Activated CD8-positive, alpha-beta memory T cell treated with anti-CD3 and anti-CD28 coated beads, Interleukin-2, amount 10 ng/mL, durations not matched to agents 7 days and 5 days (primary cell): ENCODE results near the gene AFAP1L2. TPM values are rescaled to one million over a fixed set of nuclear protein-coding genes. Genes with fewer than 3 reads are reported as not detected.
A peak's percentile ranks its signal among the peaks of the same experiment; 100 is the strongest.

Source experiments
- ATAC-seq: fragments of 150-1000 bp; cut with Tn5 transposase; one replicate; pipeline ENCODE4 v1.10.0; 2021; ENCODE audit warnings: moderate library complexity
- CTCF ChIA-PET: fragments of 350-600 bp; sonication (Branson Sonifier 250); formaldehyde crosslinking; loops from one replicate; lab custom pipeline; 2021; ENCODE audit warnings: antibody characterized with exemption; lab: Charles Lee
- DNase-seq: peaks from one replicate; pipeline ENCODE4 v3.0.0-alpha.2; 2020
- H3K27ac Mint-ChIP-seq: one replicate; pipeline ENCODE4 v1.8.0; 2021; ENCODE audit warnings: mild to moderate bottlenecking, mixed read lengths
- H3K27me3 Mint-ChIP-seq: one replicate; pipeline ENCODE4 v1.8.0; 2021; ENCODE audit warnings: mixed read lengths
- H3K36me3 Mint-ChIP-seq: one replicate; pipeline ENCODE4 v1.8.0; 2021; ENCODE audit warnings: mild to moderate bottlenecking, mixed read lengths
- H3K4me1 Mint-ChIP-seq: one replicate; pipeline ENCODE4 v1.8.0; 2021; ENCODE audit warnings: mixed read lengths
- H3K4me3 Mint-ChIP-seq: one replicate; pipeline ENCODE4 v1.8.0; 2021; ENCODE audit warnings: mild to moderate bottlenecking, moderate library complexity, mixed read lengths
- H3K9me3 Mint-ChIP-seq: one replicate; pipeline ENCODE4 v1.8.0; 2022; ENCODE audit warnings: low read depth, mixed read lengths
- total RNA-seq, 2 experiments: library from RNA; stranded (reverse); gene quantifications; one replicate each; pipeline ENCODE4 v1.2.3, GENCODE V29; 2021

The AFAP1L2 gene
- total RNA-seq, 2 experiments from 2014 or later: 4.0 to 67.4 TPM

GRCh38 chr10:114255227-114255626, 149.1 kb downstream of the AFAP1L2 start:
- H3K4me1 Mint-ChIP-seq: no peaks in the 10 kb centered on the region
- H3K9me3 Mint-ChIP-seq: no peaks in the 10 kb centered on the region
- CTCF ChIA-PET: no interaction called here
- H3K4me3 Mint-ChIP-seq: no peak overlapping the region
- no peak for DNase-seq
- H3K27me3 Mint-ChIP-seq: peaks cover 3% of the 10 kb centered on the region
- H3K36me3 Mint-ChIP-seq: no peaks in the 10 kb centered on the region
- H3K27ac Mint-ChIP-seq: no peak overlapping the region
- no peak for ATAC-seq

DNA sequence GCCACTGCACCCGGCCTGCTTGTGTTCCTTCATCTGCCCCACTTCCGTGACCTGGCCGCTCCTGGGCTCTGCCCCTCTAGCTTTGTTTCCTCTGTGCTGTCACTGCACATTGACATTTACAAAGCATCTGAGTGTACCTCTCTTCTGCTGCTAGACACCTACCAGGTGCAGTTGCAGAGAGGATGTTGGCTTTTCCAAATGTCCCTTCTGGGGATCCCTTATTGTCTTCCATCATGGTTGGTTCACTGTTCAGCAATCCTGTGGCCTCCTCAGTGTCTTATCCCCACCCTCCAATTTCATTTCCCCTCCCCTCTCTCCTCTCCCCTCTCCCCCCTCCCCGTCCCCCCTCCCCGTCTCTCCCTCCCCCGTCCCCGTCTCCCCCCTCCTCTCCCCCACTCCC, 151.4 kb downstream of the AFAP1L2 start:
- H3K36me3 Mint-ChIP-seq: no peaks in the 10 kb centered on the region
- H3K4me1 Mint-ChIP-seq: no peaks in the 10 kb centered on the region
- peak; percentile 39 for ATAC-seq
- CTCF ChIA-PET: no interaction called here
- DNase-seq: no peak
- no peaks in the 10 kb centered on the region for H3K9me3 Mint-ChIP-seq
- no peaks in the 10 kb centered on the region for H3K27me3 Mint-ChIP-seq
- H3K4me3 Mint-ChIP-seq: no peak overlapping the region
- no peak overlapping the region for H3K27ac Mint-ChIP-seq

DNA sequence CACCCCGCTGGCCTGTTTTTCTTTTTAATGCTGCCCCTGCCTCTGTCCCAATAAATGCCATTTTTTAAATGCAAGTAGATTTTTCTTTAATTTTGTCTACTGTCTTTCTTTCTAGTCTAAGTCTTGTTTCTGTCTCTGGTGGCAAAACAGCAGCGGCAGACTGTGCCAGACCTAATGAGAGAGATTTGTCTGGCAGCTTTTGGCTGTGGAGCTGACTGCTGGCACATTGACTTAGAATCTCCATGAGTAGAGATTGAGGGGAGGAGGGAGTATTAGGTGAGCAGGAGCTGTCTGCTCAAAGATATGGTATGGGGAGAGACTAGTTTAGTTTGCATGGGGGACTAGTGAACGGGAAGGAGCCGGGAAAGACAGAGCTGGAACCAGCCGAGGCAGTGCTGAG, 152.2 kb downstream of the AFAP1L2 start:
- CTCF ChIA-PET: no interaction called here
- no peaks in the 10 kb centered on the region for H3K36me3 Mint-ChIP-seq
- no peaks in the 10 kb centered on the region for H3K27me3 Mint-ChIP-seq
- ATAC-seq (no peak), DNase-seq (no peak)
- H3K4me1 Mint-ChIP-seq: no peaks in the 10 kb centered on the region
- H3K27ac Mint-ChIP-seq: no peak overlapping the region
- no peaks in the 10 kb centered on the region for H3K9me3 Mint-ChIP-seq
- H3K4me3 Mint-ChIP-seq: no peak overlapping the region

DNA sequence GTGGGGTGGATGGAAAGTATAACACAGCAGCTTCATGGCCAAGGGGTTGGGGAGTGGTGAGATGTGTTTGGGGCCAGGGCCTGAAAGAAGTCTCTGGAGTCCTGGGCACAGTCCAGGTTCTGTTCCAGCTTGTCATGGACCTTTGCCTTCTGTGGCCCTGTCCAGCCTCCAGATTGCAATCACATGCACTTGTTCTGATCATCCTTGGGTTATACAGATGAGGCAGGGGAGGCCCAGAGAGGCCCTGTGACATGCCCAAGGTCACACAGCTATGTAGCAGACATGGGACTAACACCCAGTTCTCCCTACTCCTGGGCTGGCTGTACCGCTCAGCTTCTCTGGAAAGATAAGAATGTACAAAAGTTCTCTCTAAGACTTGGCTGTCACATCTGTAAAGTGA, 153.6 kb downstream of the AFAP1L2 start:
- no peak overlapping the region for H3K27ac Mint-ChIP-seq
- CTCF ChIA-PET: interaction anchor here (1.4 kb wide), 1 partner anchor 21 kb away, joined by 3 read pairs; no protein-coding TSS in a partner anchor
- ATAC-seq (no peak), DNase-seq (no peak)
- no peaks in the 10 kb centered on the region for H3K9me3 Mint-ChIP-seq
- peaks cover 2% of the 10 kb centered on the region for H3K27me3 Mint-ChIP-seq
- H3K4me3 Mint-ChIP-seq: no peak overlapping the region
- no peaks in the 10 kb centered on the region for H3K4me1 Mint-ChIP-seq
- no peaks in the 10 kb centered on the region for H3K36me3 Mint-ChIP-seq

GRCh38 chr10:114250236-114250635, 154.1 kb downstream of the AFAP1L2 start:
- Mint-ChIP-seq H3K27me3 (peaks cover 6% of the 10 kb centered on the region), H3K36me3 (no peaks in the 10 kb centered on the region), H3K4me3 (no peak overlapping the region), H3K9me3 (no peaks in the 10 kb centered on the region), H3K27ac (no peak overlapping the region), H3K4me1 (no peaks in the 10 kb centered on the region)
- DNase-seq: no peak
- ATAC-seq: no peak
- CTCF ChIA-PET: interaction anchor here (1.4 kb wide), 1 partner anchor 21 kb away, joined by 3 read pairs; no protein-coding TSS in a partner anchor

GRCh38 chr10:114246679-114247305, 157.5 kb downstream of the AFAP1L2 start:
- H3K27me3 Mint-ChIP-seq: peaks cover 35% of the 10 kb centered on the region
- H3K4me1 Mint-ChIP-seq: no peaks in the 10 kb centered on the region
- CTCF ChIA-PET: no interaction called here
- no peaks in the 10 kb centered on the region for H3K36me3 Mint-ChIP-seq
- no peak overlapping the region for H3K4me3 Mint-ChIP-seq
- no peak overlapping the region for H3K27ac Mint-ChIP-seq
- ATAC-seq (no peak), DNase-seq (no peak)
- no peaks in the 10 kb centered on the region for H3K9me3 Mint-ChIP-seq

- peaks cover 49% of the 10 kb centered on the region for H3K27me3 Mint-ChIP-seq
- no peaks in the 10 kb centered on the region for H3K36me3 Mint-ChIP-seq
- H3K4me3 Mint-ChIP-seq: no peak overlapping the region
- no peak for DNase-seq
- no peak overlapping the region for H3K27ac Mint-ChIP-seq
- H3K4me1 Mint-ChIP-seq: no peaks in the 10 kb centered on the region
- H3K9me3 Mint-ChIP-seq: no peaks in the 10 kb centered on the region
- CTCF ChIA-PET: no interaction called here
- no peak for ATAC-seq
Measured at GRCh38 chr10:114245121-114245791, 159.0 kb downstream of the AFAP1L2 start.

Other genes with a start within 250 kb of the AFAP1L2 start
- gene CCDC186, start 230.3 kb downstream of the AFAP1L2 start, total RNA-seq: 10 to 100 TPM; 15.3 to 17.9 TPM
- under 1 TPM; 0.05 to 0.15 TPM for gene TDRD1, start 225.1 kb downstream of the AFAP1L2 start, total RNA-seq
- not detected for gene VWA2, start 165.2 kb downstream of the AFAP1L2 start, total RNA-seq